ENCODE measurements around the gene SNX1.

SNX1 gene

GRCh38 chr15:64121614-64122013 lies 25.8 kb downstream of the SNX1 start:
- CTCF ChIA-PET: interaction anchor here (0.6 kb wide), 1 partner anchor 1137 kb away, joined by 4 read pairs; no protein-coding TSS in a partner anchor
- POLR2A ChIA-PET: no interaction called here
- H3K9me3 ChIP-seq (ENCODE audit: control insufficient read depth, insufficient read depth, low read depth, low read length): no peaks in the 10 kb centered on the region
- peaks cover 4 to 80% of the 10 kb centered on the region in 2 experiments for H3K36me3 ChIP-seq (ENCODE audit: control insufficient read depth in 2 of 2, insufficient read depth in 1 of 2, low read length in 2 of 2)
- no peaks in the 10 kb centered on the region for H3K4me1 ChIP-seq (ENCODE audit: control insufficient read depth, insufficient read depth, low read length)
- H3K27ac ChIP-seq (ENCODE audit: extremely low read depth, low read depth, low read length): no peak overlapping the region
- TF ChIP-seq GLI4 (tag by site-specific recombination; IDR thresholded peaks at IDR 0.05) (no peak), ZNF37A (tag by site-specific recombination; IDR thresholded peaks at IDR 0.05) (no peak), ZNF341 (tag by site-specific recombination; IDR thresholded peaks at IDR 0.05; ENCODE audit: low read depth) (no peak), GLIS1 (tag by site-specific recombination; IDR thresholded peaks at IDR 0.05) (no peak), PBX3 (CRISPR knock-in tag; IDR thresholded peaks at IDR 0.05) (no peak), ZNF146 (tag by site-specific recombination; IDR thresholded peaks at IDR 0.05) (no peak), YY1 (tag by site-specific recombination; IDR thresholded peaks at IDR 0.05) (no peak), ZFP37 (tag by site-specific recombination; IDR thresholded peaks at IDR 0.05) (no peak), BCL11A (tag by site-specific recombination; IDR thresholded peaks at IDR 0.05; ENCODE audit: low read depth) (no peak), ZNF19 (tag by site-specific recombination; IDR thresholded peaks at IDR 0.05; ENCODE audit: low read depth) (no peak)
- H3K4me3 ChIP-seq (ENCODE audit: low read depth, low read length): no peak overlapping the region

GRCh38 chr15:64122444-64122843 lies 26.7 kb downstream of the SNX1 start:
- Histone ChIP-seq H3K36me3 (ENCODE audit: control insufficient read depth in 2 of 2, insufficient read depth in 1 of 2, low read length in 2 of 2) (peaks cover 12 to 81% of the 10 kb centered on the region in 2 experiments), H3K9me3 (ENCODE audit: control insufficient read depth, insufficient read depth, low read depth, low read length) (no peaks in the 10 kb centered on the region), H3K27ac (ENCODE audit: extremely low read depth, low read depth, low read length) (no peak overlapping the region), H3K4me3 (ENCODE audit: low read depth, low read length) (no peak overlapping the region), H3K4me1 (ENCODE audit: control insufficient read depth, insufficient read depth, low read length) (no peaks in the 10 kb centered on the region)
- ChIA-PET CTCF (interaction anchor here (1.2 kb wide), 1 partner anchor 370 kb away, joined by 3 read pairs; no protein-coding TSS in a partner anchor), POLR2A (interaction anchor here (0.6 kb wide), 1 partner anchor 16 kb away, joined by 3 read pairs; no protein-coding TSS in a partner anchor)
- TF ChIP-seq RBAK (tag by site-specific recombination; IDR thresholded peaks at IDR 0.05) (no peak), PRDM4 (tag by site-specific recombination; IDR thresholded peaks at IDR 0.05) (no peak), ZBTB44 (tag by site-specific recombination; IDR thresholded peaks at IDR 0.05) (no peak), REST (tag by site-specific recombination; IDR thresholded peaks at IDR 0.05) (no peak), SCRT2 (tag by site-specific recombination; IDR thresholded peaks at IDR 0.05) (no peak), HOXA7 (CRISPR knock-in tag; IDR thresholded peaks at IDR 0.05; ENCODE audit: borderline replicate concordance) (no peak), ZNF544 (tag by site-specific recombination; IDR thresholded peaks at IDR 0.05) (no peak), ZNF549 (tag by site-specific recombination; IDR thresholded peaks at IDR 0.05) (no peak), ZNF335 (tag by site-specific recombination; conservative IDR thresholded peaks at IDR 0.05) (no peak), SP2 (tag by site-specific recombination; IDR thresholded peaks at IDR 0.05) (no peak), ZNF16 (tag by site-specific recombination; IDR thresholded peaks at IDR 0.05; ENCODE audit: low read depth) (no peak), ZNF404 (tag by site-specific recombination; IDR thresholded peaks at IDR 0.05) (no peak), EGR2 (tag by site-specific recombination; IDR thresholded peaks at IDR 0.05; ENCODE audit: low read depth) (no peak), ZFP41 (tag by site-specific recombination; IDR thresholded peaks at IDR 0.05; ENCODE audit: borderline replicate concordance) (no peak), ZNF362 (tag by site-specific recombination; IDR thresholded peaks at IDR 0.05) (no peak), ZBTB26 (tag by site-specific recombination; optimal IDR thresholded peaks at IDR 0.05) (no peak)

Measured in HEK293 (cell line).